Adipocyte (in vitro differentiated cells): ENCODE measurements around the gene KAZALD1.

Experiments
- DNase-seq: peaks from one replicate; pipeline ENCODE4 v3.0.0-alpha.2; 2015; ENCODE audit warnings: low read depth
- H3K27me3 ChIP-seq: replicated peaks from 2 replicates; pipeline ENCODE4 v1.7.0; 2013; ENCODE audit warnings: mild to moderate bottlenecking, low read length, moderate library complexity; ENCODE audit not compliant: control insufficient read depth, insufficient read depth
- H3K36me3 ChIP-seq: 2 replicates; pipeline ENCODE4 v1.7.0; 2013; ENCODE audit warnings: low read length, mild to moderate bottlenecking, moderate library complexity; ENCODE audit not compliant: control insufficient read depth, insufficient read depth, severe bottlenecking
- H3K4me1 ChIP-seq: 2 replicates; pipeline ENCODE4 v1.7.0; 2013; ENCODE audit warnings: mild to moderate bottlenecking, low read length, moderate library complexity; ENCODE audit not compliant: control insufficient read depth, insufficient read depth
- H3K4me3 ChIP-seq: 2 replicates; pipeline ENCODE4 v1.7.0; 2013; ENCODE audit warnings: mild to moderate bottlenecking, low read length, moderate library complexity
- H3K9ac ChIP-seq: 2 replicates; pipeline ENCODE4 v1.7.0; 2013; ENCODE audit warnings: mild to moderate bottlenecking, low read length, moderate library complexity
- H3K9me3 ChIP-seq: 2 replicates; pipeline ENCODE4 v1.7.0; 2013; ENCODE audit warnings: mild to moderate bottlenecking, low read length, moderate library complexity; ENCODE audit not compliant: control insufficient read depth

Gene KAZALD1

DNA sequence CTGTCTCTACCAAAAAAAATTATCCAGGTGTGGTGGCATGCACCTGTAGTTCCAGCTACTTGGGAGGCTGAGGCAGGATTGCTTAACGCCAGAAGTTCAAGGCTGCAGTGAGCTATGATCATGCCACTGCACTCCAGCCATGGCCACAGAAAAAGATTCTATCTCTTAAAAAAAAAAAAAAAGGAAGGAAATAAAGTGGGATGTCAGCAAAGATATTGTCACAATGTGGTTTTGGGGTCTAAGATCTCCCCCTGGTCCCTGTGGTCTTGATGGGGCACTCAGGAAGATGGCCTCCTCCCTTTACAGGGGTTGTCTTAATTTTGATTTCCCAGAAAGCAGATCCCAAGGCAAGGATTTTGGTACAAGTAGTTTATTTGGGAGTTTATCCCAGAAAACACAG, 7.4 kb upstream of the KAZALD1 start:
- no peak overlapping the region for H3K4me3 ChIP-seq
- no peaks in the 10 kb centered on the region for H3K9me3 ChIP-seq
- H3K27me3 ChIP-seq: peaks cover 2% of the 10 kb centered on the region
- H3K4me1 ChIP-seq: peaks cover 31% of the 10 kb centered on the region
- no peak overlapping the region for H3K9ac ChIP-seq
- H3K36me3 ChIP-seq: no peaks in the 10 kb centered on the region
- no peak for DNase-seq

- no peaks in the 10 kb centered on the region for H3K9me3 ChIP-seq
- H3K4me1 ChIP-seq: peaks cover 34% of the 10 kb centered on the region
- no peak for DNase-seq
- H3K4me3 ChIP-seq: no peak overlapping the region
- H3K27me3 ChIP-seq: no peaks in the 10 kb centered on the region
- no peak overlapping the region for H3K9ac ChIP-seq
- no peaks in the 10 kb centered on the region for H3K36me3 ChIP-seq
Observed at GRCh38 chr10:101054876-101055275, 6.9 kb upstream of the KAZALD1 start.

GRCh38 chr10:101055411-101055810, 6.4 kb upstream of the KAZALD1 start:
- peaks cover 36% of the 10 kb centered on the region for H3K4me1 ChIP-seq
- H3K36me3 ChIP-seq: no peaks in the 10 kb centered on the region
- H3K4me3 ChIP-seq: no peak overlapping the region
- no peaks in the 10 kb centered on the region for H3K27me3 ChIP-seq
- no peak overlapping the region for H3K9ac ChIP-seq
- no peak for DNase-seq
- H3K9me3 ChIP-seq: no peaks in the 10 kb centered on the region

DNA sequence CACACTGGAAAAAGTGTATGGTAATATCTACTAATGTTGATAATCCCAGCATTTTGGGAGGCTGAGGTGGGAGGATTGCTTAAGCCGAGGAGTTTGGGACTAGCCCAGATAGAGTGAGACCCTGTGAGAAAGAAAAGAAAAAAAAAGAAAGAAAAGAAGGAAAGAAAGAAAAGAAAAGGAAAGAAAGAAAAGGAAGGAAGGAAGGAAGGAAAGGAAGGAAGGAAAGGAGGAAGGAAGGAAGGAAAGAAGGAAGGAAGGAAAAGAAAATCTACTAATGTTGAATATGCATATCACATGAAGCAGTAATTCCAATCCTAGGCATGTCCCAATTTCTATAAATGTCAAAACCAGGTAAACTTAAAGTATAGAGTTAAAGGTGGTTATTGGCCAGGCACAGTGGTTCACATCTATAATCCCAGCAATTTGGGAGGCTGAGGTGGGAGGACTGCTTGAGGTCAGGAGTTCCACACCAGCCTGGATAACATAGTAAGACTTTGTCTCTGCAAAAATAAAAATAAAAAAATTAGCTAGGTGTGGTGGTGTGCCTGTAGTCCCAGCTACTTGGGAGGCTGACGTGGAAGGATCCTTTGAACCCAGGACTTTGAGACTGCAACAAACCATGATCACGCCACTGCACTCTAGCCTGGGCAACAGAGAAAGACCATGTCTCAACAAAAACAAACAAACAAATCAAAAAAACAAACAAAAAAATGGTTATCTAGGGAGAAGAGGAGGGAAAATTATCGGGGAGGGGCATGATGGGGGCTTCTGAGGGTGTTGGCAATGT, 5.2 kb upstream of the KAZALD1 start:
- H3K27me3 ChIP-seq: no peaks in the 10 kb centered on the region
- DNase-seq: no peak
- H3K36me3 ChIP-seq: no peaks in the 10 kb centered on the region
- H3K9me3 ChIP-seq: no peaks in the 10 kb centered on the region
- H3K4me1 ChIP-seq: peaks cover 36% of the 10 kb centered on the region
- H3K9ac ChIP-seq: no peak overlapping the region
- no peak overlapping the region for H3K4me3 ChIP-seq

GRCh38 chr10:101060036-101060950, 1.5 kb upstream of the KAZALD1 start:
- Histone ChIP-seq H3K9me3 (no peaks in the 10 kb centered on the region), H3K36me3 (no peaks in the 10 kb centered on the region), H3K9ac (peak overlapping the region; percentile 96), H3K4me3 (peak overlapping the region; percentile 94), H3K27me3 (no peaks in the 10 kb centered on the region), H3K4me1 (peaks cover 37% of the 10 kb centered on the region)
- DNase-seq: peak; percentile 98

DNA sequence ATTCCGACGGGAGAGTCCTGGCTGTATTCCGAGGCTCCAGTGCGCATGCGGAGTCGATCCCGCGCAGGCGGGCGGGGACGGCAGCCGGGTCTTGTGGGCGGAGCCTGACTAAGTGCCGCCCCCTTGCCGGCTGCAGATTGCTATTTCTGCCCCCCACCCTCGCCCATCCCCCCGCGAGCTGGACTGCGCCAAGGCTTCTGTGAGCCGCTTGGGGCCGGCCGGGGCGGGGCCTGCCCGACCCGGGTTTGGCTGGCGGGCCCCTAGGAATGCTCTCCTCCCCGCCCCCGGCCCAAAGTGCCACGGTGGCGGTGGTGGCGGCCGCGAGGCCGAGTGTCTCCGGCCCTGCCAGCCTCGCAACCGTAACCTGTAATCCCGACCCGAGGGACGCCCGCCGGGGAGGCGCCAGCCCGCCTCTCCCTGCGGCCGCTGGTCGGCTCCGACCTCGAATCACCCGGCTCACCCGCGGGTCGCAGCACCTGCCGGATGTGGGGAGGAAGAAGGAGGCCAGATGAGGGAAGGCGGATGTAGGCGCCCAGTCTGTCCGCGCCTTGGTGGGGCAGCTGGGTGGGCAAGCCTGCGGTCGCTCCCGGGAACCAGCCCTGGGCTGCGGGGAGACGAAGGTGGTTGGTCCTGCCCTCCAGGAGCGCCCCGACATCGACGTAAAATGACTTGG, 702 bp upstream of the KAZALD1 start:
- Histone ChIP-seq H3K36me3 (no peaks in the 10 kb centered on the region), H3K4me1 (peaks cover 45% of the 10 kb centered on the region), H3K27me3 (no peaks in the 10 kb centered on the region), H3K4me3 (peak overlapping the region; percentile 94), H3K9me3 (no peaks in the 10 kb centered on the region), H3K9ac (peak overlapping the region; percentile 96)
- peak; percentile 98 for DNase-seq

DNA sequence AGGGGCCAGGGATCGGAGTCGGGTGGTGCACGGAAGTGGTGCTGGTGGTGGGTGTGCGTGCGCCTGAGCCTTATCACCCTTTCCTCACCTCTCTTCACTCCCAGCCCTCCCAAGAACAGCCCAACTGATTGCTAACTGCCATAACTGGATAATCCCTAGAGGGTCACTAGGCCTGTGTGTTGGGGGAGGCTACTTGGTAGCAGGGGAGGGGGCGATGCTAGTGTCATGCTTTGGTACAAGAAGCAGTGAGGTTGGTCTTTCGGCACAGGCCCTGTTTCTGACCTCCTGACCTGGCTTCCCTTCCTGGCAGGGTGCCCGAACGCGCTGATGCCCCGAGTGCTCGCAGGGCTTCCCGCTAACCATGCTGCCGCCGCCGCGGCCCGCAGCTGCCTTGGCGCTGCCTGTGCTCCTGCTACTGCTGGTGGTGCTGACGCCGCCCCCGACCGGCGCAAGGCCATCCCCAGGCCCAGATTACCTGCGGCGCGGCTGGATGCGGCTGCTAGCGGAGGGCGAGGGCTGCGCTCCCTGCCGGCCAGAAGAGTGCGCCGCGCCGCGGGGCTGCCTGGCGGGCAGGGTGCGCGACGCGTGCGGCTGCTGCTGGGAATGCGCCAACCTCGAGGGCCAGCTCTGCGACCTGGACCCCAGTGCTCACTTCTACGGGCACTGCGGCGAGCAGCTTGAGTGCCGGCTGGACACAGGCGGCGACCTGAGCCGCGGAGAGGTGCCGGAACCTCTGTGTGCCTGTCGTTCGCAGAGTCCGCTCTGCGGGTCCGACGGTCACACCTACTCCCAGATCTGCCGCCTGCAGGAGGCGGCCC, 652 bp downstream of the KAZALD1 start:
- Histone ChIP-seq H3K4me3 (peak overlapping the region; percentile 94), H3K9me3 (no peaks in the 10 kb centered on the region), H3K4me1 (peaks cover 55% of the 10 kb centered on the region), H3K27me3 (no peaks in the 10 kb centered on the region), H3K36me3 (no peaks in the 10 kb centered on the region), H3K9ac (peak overlapping the region; percentile 96)
- DNase-seq: peak; percentile 54

DNA sequence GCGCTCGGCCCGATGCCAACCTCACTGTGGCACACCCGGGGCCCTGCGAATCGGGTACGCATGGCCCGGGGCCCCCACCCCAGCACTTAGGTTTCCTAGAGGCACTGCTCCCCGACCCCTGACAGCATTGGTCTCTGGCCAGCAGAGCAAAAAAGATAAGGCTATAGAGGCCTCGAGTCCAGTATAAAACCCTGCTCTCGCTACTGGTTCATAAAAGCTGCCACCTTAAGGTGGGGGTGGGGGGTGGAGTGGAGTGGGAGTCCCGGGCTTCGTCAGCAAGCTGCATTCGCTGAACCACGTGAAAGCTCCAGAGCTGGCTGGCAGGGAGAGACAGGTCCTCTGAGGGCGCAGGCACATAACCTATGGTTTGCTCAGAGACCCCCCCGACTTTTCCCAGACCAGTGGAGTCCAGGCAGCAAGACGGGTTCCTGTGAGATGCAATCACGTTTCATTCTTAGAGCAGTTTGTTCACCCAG, 1.3 kb downstream of the KAZALD1 start:
- H3K9me3 ChIP-seq: no peaks in the 10 kb centered on the region
- peak overlapping the region; percentile 94 for H3K4me3 ChIP-seq
- peak overlapping the region; percentile 96 for H3K9ac ChIP-seq
- DNase-seq: no peak
- no peaks in the 10 kb centered on the region for H3K36me3 ChIP-seq
- no peaks in the 10 kb centered on the region for H3K27me3 ChIP-seq
- H3K4me1 ChIP-seq: peaks cover 58% of the 10 kb centered on the region

DNA sequence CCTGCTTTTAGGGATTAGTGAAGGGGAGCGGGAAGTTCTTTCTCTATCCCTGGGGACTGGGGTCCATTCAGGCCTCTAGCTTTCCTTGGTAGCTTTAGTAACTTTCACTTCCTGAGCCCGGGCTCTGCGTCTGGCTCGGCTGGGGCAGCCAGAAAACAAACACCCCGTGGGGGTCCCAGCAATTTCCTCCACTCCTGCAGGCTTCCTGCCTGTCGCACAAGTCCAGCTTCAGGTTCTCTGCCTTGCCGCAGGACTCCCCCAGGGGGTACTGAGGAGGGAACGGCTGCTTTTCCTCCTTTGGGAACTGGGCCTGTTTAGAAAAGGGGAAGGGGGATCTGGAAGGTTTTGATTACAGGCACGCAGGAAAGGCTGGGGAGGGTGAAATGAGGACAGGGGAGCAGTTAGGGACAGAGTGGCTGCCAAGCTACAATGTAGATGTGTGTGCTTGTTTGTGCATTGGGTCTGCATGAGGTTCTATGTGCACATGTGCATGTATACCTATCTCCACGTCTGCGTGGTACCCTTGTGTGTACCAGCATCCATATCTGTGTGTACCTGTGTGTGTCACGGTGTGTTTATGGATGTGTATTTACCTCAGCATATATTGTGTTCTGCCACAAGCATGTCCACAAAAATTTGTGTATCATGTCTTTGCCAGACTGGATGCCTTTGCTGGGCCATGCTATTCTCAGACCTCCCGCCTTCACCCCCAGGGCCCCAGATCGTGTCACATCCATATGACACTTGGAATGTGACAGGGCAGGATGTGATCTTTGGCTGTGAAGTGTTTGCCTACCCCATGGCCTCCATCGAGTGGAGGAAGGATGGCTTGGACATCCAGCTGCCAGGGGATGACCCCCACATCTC, 2.0 kb downstream of the KAZALD1 start:
- Histone ChIP-seq H3K9ac (peak overlapping the region; percentile 96), H3K4me3 (peak overlapping the region; percentile 94), H3K27me3 (no peaks in the 10 kb centered on the region), H3K9me3 (no peaks in the 10 kb centered on the region), H3K4me1 (peaks cover 58% of the 10 kb centered on the region), H3K36me3 (no peaks in the 10 kb centered on the region)
- no peak for DNase-seq
